Heart left ventricle (tissue), 13 donors: ENCODE data around the gene MPP7.

Source experiments
- POLR2A ChIP-seq, 2 donors: fragments of 450-650 bp; IDR thresholded peaks; one replicate each; pipeline ENCODE4 v1.6.1; 2017; ENCODE audit warnings: antibody characterized with exemption in 2 of 2, mild to moderate bottlenecking in 2 of 2, moderate library complexity in 2 of 2
- TF ChIP-seq, protein P1 (sequence below), 12 donors: fragments of 200-600 bp; sonication (generic) in 4 of 12; IDR thresholded peaks; one replicate each; pipeline versions ENCODE4 v1.5.0 to v1.8.0; 2018 to 2022; ENCODE audit warnings: antibody characterized with exemption in 12 of 12, mild to moderate bottlenecking in 5 of 12
- donor health status: ischemic (EF 13 %, LVEDD 7.1; RV severe dilation, severe dysfunction).
- donor health status: DM: no; HTN: yes; CAD: no.
- donor health status: DM: no; HTN: no; CAD: no.
- donor health status: ischemic (EF 25% LVEDD 6.9; RV normal size, moderate dysfunction).
- donor health status: ischemic (EF 25% LVEDD 5.7; RV mildly dilated, moderate dysfunction).
- donor health status: ischemic (EF 35%, LVEDD 5.7; RV mildly dilated, moderate dysfunction).
- donor health status: nonischemic (EF 11% LVEDD 7.7; RV severe dilation, severe dysfunction).
- donor health status: DM: yes; HTN: yes; CAD: no.
- donor health status: PGD.
- donor health status: ischemic (EF 29% LVEDD 5.4; RV normal size, mild dysfunction).
- donor health status: nonischemic (EF 23%, LVEDD 6.1; RV moderate dilation, normal function).

DNA sequence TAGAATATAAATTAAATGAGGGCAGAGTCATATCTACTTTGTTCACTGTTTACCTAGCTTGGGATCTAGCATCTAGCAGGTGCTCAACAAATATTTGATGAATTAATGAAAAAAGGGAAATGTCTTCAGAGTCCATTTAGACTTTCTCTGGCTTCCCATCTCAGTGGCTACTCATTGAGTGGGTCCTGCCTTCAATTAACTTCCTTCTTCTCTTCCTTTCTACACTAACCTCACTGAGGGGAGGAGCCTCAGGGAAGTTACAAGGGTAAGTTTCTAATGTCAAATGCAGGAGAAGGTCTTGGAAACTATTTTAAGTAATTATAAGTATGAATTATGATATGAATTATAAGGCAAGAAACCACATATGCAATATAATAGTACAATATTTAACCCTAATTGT is 28.2 kb upstream of the MPP7 start:
- TF ChIP-seq, protein P1, sequence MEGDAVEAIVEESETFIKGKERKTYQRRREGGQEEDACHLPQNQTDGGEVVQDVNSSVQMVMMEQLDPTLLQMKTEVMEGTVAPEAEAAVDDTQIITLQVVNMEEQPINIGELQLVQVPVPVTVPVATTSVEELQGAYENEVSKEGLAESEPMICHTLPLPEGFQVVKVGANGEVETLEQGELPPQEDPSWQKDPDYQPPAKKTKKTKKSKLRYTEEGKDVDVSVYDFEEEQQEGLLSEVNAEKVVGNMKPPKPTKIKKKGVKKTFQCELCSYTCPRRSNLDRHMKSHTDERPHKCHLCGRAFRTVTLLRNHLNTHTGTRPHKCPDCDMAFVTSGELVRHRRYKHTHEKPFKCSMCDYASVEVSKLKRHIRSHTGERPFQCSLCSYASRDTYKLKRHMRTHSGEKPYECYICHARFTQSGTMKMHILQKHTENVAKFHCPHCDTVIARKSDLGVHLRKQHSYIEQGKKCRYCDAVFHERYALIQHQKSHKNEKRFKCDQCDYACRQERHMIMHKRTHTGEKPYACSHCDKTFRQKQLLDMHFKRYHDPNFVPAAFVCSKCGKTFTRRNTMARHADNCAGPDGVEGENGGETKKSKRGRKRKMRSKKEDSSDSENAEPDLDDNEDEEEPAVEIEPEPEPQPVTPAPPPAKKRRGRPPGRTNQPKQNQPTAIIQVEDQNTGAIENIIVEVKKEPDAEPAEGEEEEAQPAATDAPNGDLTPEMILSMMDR (IDR thresholded peaks at IDR 0.05), result no peak
- TF ChIP-seq POLR2A (IDR thresholded peaks at IDR 0.05), result no peak
